Activated CD8-positive, alpha-beta memory T cell treated with anti-CD3 and anti-CD28 coated beads for 24 hours (primary cell): ENCODE data around the gene ZNF525.
"Not testable (repeated sequence)": the region's sequence is repeated elsewhere in the genome, so short reads cannot be mapped to it uniquely, and the experiment has no call there.

Experiments used
- DNase-seq: peaks from one replicate; pipeline ENCODE4 v3.0.0-alpha.2; 2020

Gene ZNF525

GRCh38 chr19:53365134-53365898 is at the start of gene ZNF525:
TSS of gene ZNF525 (plus strand) at chr19:53365705. CDS start at chr19:53372282, 6,577 bp downstream.
- peak; percentile 98 for DNase-seq

GRCh38 chr19:53328967-53329366 is 36.5 kb upstream of the ZNF525 start:
- peak; percentile 57 for DNase-seq

- DNase-seq, result no peak
Measured at GRCh38 chr19:53332484-53332883, 33.0 kb upstream of the ZNF525 start.

- no peak for DNase-seq
Measured at GRCh38 chr19:53333066-53333462, 32.4 kb upstream of the ZNF525 start.

- peak; percentile 99 for DNase-seq
Measured at GRCh38 chr19:53333463-53334449, 31.7 kb upstream of the ZNF525 start, which contains the start of gene ZNF845. TSS of gene ZNF845 (plus strand) at chr19:53333749. CDS start at chr19:53341308, 7,559 bp downstream.

GRCh38 chr19:53344403-53344802 is 21.1 kb upstream of the ZNF525 start:
- not testable (repeated sequence) for DNase-seq

GRCh38 chr19:53355739-53356138 is 9.8 kb upstream of the ZNF525 start:
- no peak for DNase-seq

GRCh38 chr19:53357821-53358581 is 7.5 kb upstream of the ZNF525 start:
- no peak for DNase-seq

GRCh38 chr19:53360056-53360455 is 5.4 kb upstream of the ZNF525 start:
- not testable (repeated sequence) for DNase-seq

GRCh38 chr19:53365899-53366493 is 491 bp downstream of the ZNF525 start:
- no peak for DNase-seq

GRCh38 chr19:53372196-53372595 is 6.7 kb downstream of the ZNF525 start:
- no peak for DNase-seq

GRCh38 chr19:53374288-53374687 is 8.8 kb downstream of the ZNF525 start:
- no peak for DNase-seq

GRCh38 chr19:53374743-53375142 is 9.2 kb downstream of the ZNF525 start:
- no peak for DNase-seq

- DNase-seq, result no peak
Measured at GRCh38 chr19:53381376-53381775, 15.9 kb downstream of the ZNF525 start.

GRCh38 chr19:53388168-53388567 is 22.7 kb downstream of the ZNF525 start:
- no peak for DNase-seq

- DNase-seq, result no peak
Measured at GRCh38 chr19:53388904-53389303, 23.4 kb downstream of the ZNF525 start.

GRCh38 chr19:53389571-53389970 is 24.1 kb downstream of the ZNF525 start:
- no peak for DNase-seq

GRCh38 chr19:53389978-53390377 is 24.5 kb downstream of the ZNF525 start:
- no peak for DNase-seq

- no peak for DNase-seq
Measured at GRCh38 chr19:53394522-53394973, 29.0 kb downstream of the ZNF525 start.

- peak; percentile 100 for DNase-seq
Measured at GRCh38 chr19:53394974-53395839, 29.7 kb downstream of the ZNF525 start, which contains the start of gene ZNF765. TSS of gene ZNF765 (plus strand) at chr19:53395149. CDS start at chr19:53398016, 2,867 bp downstream.
